OCI-LY7 (cell line): ENCODE measurements around the gene ZNF600. TPM values are rescaled to one million over a fixed set of nuclear protein-coding genes. Genes with fewer than 3 reads are reported as not detected.
A peak's percentile ranks its signal among the peaks of the same experiment; 100 is the strongest.
"Not testable (repeated sequence)": the region's sequence is repeated elsewhere in the genome, so short reads cannot be mapped to it uniquely, and the experiment has no call there.

Source experiments
- BruUV-seq: library from RNA; stranded (reverse); fragments of 400-500 nt; replicated peaks from 2 replicates; lab custom pipeline; 2021; lab: Mats Ljungman, UMichigan
- CTCF ChIA-PET: fragments of 300-600 bp; sonication (Branson Sonifier 250); formaldehyde crosslinking; loops from one replicate; lab custom pipeline; 2022; ENCODE audit warnings: antibody characterized with exemption; ENCODE audit not compliant: unreplicated experiment; lab: Charles Lee
- POLR2A ChIA-PET: fragments of 300-600 bp; sonication (Branson Sonifier 250); formaldehyde crosslinking; loops from one replicate; lab custom pipeline; 2022; ENCODE audit warnings: antibody characterized with exemption; lab: Charles Lee
- DNase-seq: peaks from one replicate; pipeline ENCODE4 v3.0.0-alpha.2; 2015; ENCODE audit warnings: low spot score
- H2AFZ ChIP-seq: fragments of 200-600 bp; sonication (generic), shearing (Covaris generic); 2 replicates; pipeline ENCODE4 v1.6.1; 2014; ENCODE audit warnings: mild to moderate bottlenecking, antibody characterized with exemption, low read length, moderate library complexity
- H3K27ac ChIP-seq: fragments of 200-600 bp; sonication (generic); 2 replicates; pipeline ENCODE4 v1.5.1; 2014; ENCODE audit warnings: mixed run types, low read depth, mild to moderate bottlenecking, moderate library complexity, low read length, inconsistent platforms; ENCODE audit not compliant: poor library complexity, severe bottlenecking
- H3K36me3 ChIP-seq: fragments of 200-600 bp; sonication (generic); 2 replicates; pipeline ENCODE4 v1.6.1; 2014; ENCODE audit warnings: mild to moderate bottlenecking, antibody characterized with exemption, low read length, moderate library complexity, mixed read lengths; ENCODE audit not compliant: insufficient read depth
- H3K4me1 ChIP-seq: fragments of 200-600 bp; sonication (generic); 2 replicates; pipeline ENCODE4 v1.5.1; 2014; ENCODE audit warnings: mild to moderate bottlenecking, low read length; ENCODE audit not compliant: insufficient read depth, poor library complexity, severe bottlenecking
- H3K4me2 ChIP-seq: fragments of 200-600 bp; sonication (generic); 2 replicates; pipeline ENCODE4 v1.6.1; 2014; ENCODE audit warnings: mild to moderate bottlenecking, low read length
- H3K4me3 ChIP-seq: fragments of 200-600 bp; sonication (generic); 2 replicates; pipeline ENCODE4 v1.5.1; 2014; ENCODE audit warnings: mild to moderate bottlenecking, low read depth, low read length; ENCODE audit not compliant: poor library complexity, severe bottlenecking
- H3K79me2 ChIP-seq: fragments of 200-600 bp; sonication (generic); 2 replicates; pipeline ENCODE4 v1.6.1; 2016; ENCODE audit warnings: low read depth, mild to moderate bottlenecking, low read length, moderate library complexity, mixed read lengths; ENCODE audit not compliant: insufficient read depth
- H3K9me2 ChIP-seq: fragments of 200-600 bp; sonication (generic); 2 replicates; pipeline ENCODE4 v1.6.1; 2016; ENCODE audit warnings: mild to moderate bottlenecking, low read length, mixed read lengths; ENCODE audit not compliant: insufficient read depth
- H3K9me3 ChIP-seq: fragments of 200-600 bp; sonication (generic); 2 replicates; pipeline ENCODE4 v1.6.1; 2014; ENCODE audit warnings: mild to moderate bottlenecking, mixed run types, low read length, mixed read lengths
- H4K20me1 ChIP-seq: fragments of 200-600 bp; sonication (generic); 2 replicates; pipeline ENCODE4 v1.6.1; 2014; ENCODE audit warnings: mild to moderate bottlenecking, antibody characterized with exemption, low read length, moderate library complexity, mixed read lengths; ENCODE audit not compliant: insufficient read depth
- EZH2phosphoT487 ChIP-seq: fragments of 200-600 bp; sonication (generic); IDR thresholded peaks from 2 replicates; pipeline ENCODE4 v1.6.1; 2018; ENCODE audit warnings: low read depth, borderline replicate concordance, mild to moderate bottlenecking, mixed run types, antibody characterized with exemption, low read length, moderate library complexity, mixed read lengths
- intact Hi-C: fragments of 100-400 bp; cut with micrococcal nuclease; formaldehyde crosslinking; loops from one replicate; pipeline ENCODE4 v1.10.0; 2022; ENCODE audit not compliant: unreplicated experiment
- total RNA-seq, 2 experiments: library from RNA; depleted of rRNA in 1 of 2; stranded (reverse); fragments of >200 nt in 1 of 2; shearing (Covaris generic) in 1 of 2; gene quantifications; 2 replicates each; pipeline ENCODE4 v1.2.3, GENCODE V29; 2014 to 2022
- TF ChIP-seq, protein P1 (sequence below): fragments of 200-600 bp; sonication (generic); conservative IDR thresholded peaks from 2 replicates; pipeline ENCODE4 v1.5.1; 2014; ENCODE audit warnings: mild to moderate bottlenecking, antibody characterized with exemption, low read length, moderate library complexity, mixed read lengths

The ZNF600 gene
- total RNA-seq, 2 experiments from 2014 or later, result 4.6 to 8.5 TPM

DNA sequence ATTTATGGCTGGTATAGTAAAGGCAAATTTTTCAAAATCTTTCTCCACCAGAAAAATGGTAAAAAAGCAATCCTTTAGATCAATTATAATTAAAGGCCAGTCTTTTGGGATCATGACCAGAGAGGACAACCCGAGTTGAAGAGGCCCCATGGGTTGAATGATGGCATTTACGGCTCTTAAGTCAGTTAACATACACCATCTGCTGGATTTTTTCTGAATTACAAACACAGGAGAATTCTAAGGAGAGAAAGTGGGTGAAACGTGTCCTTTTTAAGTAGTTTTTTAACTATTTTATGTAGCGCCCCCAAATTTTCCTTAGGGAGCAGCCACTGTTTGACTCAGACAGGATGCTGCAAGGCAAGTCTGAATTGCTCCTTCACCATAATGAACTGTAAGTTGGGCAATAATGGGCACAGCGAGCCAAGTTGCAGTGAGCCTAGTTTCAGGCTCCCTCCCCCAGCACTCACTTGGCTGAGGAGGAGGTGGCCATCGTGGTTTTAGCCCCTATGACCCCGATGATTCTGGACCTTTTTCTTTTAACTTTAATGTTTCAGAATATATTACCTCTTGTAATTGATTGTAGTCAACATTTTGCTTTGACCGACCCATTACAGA is 38.1 kb downstream of the ZNF600 start:
- Histone ChIP-seq H4K20me1 (no peaks in the 10 kb centered on the region), H3K79me2 (no peaks in the 10 kb centered on the region), H3K4me2 (no peak overlapping the region), H3K36me3 (no peaks in the 10 kb centered on the region), H3K4me1 (no peaks in the 10 kb centered on the region), H2AFZ (no peak overlapping the region; the same call in 1 of the 2 replicates), H3K27ac (no peak overlapping the region), H3K9me2 (no peaks in the 10 kb centered on the region), H3K9me3 (no peaks in the 10 kb centered on the region), H3K4me3 (no peak overlapping the region)
- CTCF ChIA-PET, result no interaction called here
- intact Hi-C loops, result loop anchor here (10.0 kb wide), 1 partner anchor 504 kb away; no protein-coding TSS in a partner anchor
- POLR2A ChIA-PET, result no interaction called here
- BruUV-seq, result no TSS peak
- peak; percentile 66 for DNase-seq
- no peak for TF ChIP-seq EZH2phosphoT487
- TF ChIP-seq, protein P1, sequence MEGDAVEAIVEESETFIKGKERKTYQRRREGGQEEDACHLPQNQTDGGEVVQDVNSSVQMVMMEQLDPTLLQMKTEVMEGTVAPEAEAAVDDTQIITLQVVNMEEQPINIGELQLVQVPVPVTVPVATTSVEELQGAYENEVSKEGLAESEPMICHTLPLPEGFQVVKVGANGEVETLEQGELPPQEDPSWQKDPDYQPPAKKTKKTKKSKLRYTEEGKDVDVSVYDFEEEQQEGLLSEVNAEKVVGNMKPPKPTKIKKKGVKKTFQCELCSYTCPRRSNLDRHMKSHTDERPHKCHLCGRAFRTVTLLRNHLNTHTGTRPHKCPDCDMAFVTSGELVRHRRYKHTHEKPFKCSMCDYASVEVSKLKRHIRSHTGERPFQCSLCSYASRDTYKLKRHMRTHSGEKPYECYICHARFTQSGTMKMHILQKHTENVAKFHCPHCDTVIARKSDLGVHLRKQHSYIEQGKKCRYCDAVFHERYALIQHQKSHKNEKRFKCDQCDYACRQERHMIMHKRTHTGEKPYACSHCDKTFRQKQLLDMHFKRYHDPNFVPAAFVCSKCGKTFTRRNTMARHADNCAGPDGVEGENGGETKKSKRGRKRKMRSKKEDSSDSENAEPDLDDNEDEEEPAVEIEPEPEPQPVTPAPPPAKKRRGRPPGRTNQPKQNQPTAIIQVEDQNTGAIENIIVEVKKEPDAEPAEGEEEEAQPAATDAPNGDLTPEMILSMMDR, result peak; percentile 79

DNA sequence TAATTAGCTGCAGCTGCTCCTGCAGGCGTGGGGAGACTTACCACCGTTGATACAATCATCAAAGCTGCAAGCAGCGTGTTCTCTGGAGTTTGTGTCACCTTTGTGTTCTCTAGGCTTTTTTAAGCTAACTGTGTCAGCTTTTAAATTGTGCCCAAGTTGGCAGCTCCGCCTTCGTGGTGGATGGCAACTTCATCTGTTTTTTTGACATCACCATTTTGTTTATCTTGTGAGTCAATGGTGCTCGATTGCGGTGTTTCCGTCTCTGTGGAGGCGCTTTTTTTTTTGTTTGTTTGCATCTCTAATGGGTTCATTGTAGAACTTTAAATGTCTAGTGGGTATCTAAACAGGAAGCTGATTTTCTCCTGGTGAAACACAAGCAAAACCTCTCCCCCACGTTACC is 40.7 kb downstream of the ZNF600 start:
- H3K27ac ChIP-seq, H4K20me1 ChIP-seq, H3K4me1 ChIP-seq, CTCF ChIA-PET, H3K36me3 ChIP-seq, H3K9me3 ChIP-seq, BruUV-seq, H3K4me2 ChIP-seq, H3K9me2 ChIP-seq, H3K4me3 ChIP-seq, H3K79me2 ChIP-seq, POLR2A ChIA-PET, DNase-seq, H2AFZ ChIP-seq: not testable (repeated sequence)
- intact Hi-C loops, result loop anchor here (10.0 kb wide), 1 partner anchor 501 kb away; no protein-coding TSS in a partner anchor

DNA sequence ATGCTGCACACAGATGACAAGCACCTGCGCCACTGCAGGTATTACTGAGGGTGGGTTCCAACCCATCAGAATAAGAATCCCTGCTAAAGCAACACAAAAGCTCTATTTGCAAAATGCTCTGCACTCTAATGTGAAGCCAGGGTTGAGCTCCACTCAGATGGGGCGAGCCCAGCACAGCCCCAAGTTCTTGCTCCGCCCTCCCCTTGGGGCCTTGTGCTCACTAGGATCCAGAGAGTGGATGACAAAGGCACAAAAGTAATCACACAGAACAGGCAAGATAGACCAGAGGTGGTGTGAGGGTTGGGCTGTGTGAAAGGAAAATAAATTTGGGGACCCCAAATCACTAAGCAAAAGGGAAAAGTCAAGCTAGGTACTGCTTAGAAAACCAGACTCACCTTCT is 43.5 kb downstream of the ZNF600 start:
- no peak overlapping the region for H3K4me3 ChIP-seq
- no peaks in the 10 kb centered on the region for H3K36me3 ChIP-seq
- POLR2A ChIA-PET, result no interaction called here
- intact Hi-C loops, result loop anchor here (10.0 kb wide), 1 partner anchor 498 kb away; no protein-coding TSS in a partner anchor
- H3K9me3 ChIP-seq, result no peaks in the 10 kb centered on the region
- H3K27ac ChIP-seq, result no peak overlapping the region
- TF ChIP-seq, protein P1, result no peak
- TF ChIP-seq EZH2phosphoT487, result no peak
- H3K4me2 ChIP-seq, result no peak overlapping the region
- CTCF ChIA-PET, result no interaction called here
- DNase-seq, result no peak
- H3K4me1 ChIP-seq, result no peaks in the 10 kb centered on the region
- no peaks in the 10 kb centered on the region for H4K20me1 ChIP-seq
- H3K9me2 ChIP-seq, result no peaks in the 10 kb centered on the region
- H2AFZ ChIP-seq, result no peak overlapping the region
- BruUV-seq, result no TSS peak
- no peaks in the 10 kb centered on the region for H3K79me2 ChIP-seq
